HUES48 (cell line): ENCODE results near the gene HCRTR1.
"Not testable (repeated sequence)": the region's sequence is repeated elsewhere in the genome, so short reads cannot be mapped to it uniquely, and the experiment has no call there.

ENCODE experiments used
- H3K27ac ChIP-seq: one replicate; pipeline ENCODE4 v1.7.0; 2013; ENCODE audit warnings: low read depth, low read length, inconsistent platforms
- H3K27me3 ChIP-seq: 2 replicates; pipeline ENCODE4 v1.6.1; 2013; ENCODE audit warnings: mild to moderate bottlenecking, low read length; ENCODE audit not compliant: control insufficient read depth, insufficient read depth
- H3K36me3 ChIP-seq: 2 replicates; pipeline ENCODE4 v1.6.1; 2013; ENCODE audit warnings: low read length; ENCODE audit not compliant: control insufficient read depth, insufficient read depth
- H3K4me1 ChIP-seq: 2 replicates; pipeline ENCODE4 v1.6.1; 2013; ENCODE audit warnings: mild to moderate bottlenecking, low read length; ENCODE audit not compliant: control insufficient read depth, insufficient read depth
- H3K4me3 ChIP-seq: 2 replicates; pipeline ENCODE4 v1.5.1; 2013; ENCODE audit warnings: mild to moderate bottlenecking, low read depth, low read length
- H3K9ac ChIP-seq: 2 replicates; pipeline ENCODE4 v1.6.1; 2013; ENCODE audit warnings: mild to moderate bottlenecking, low read depth, low read length, moderate library complexity
- H3K9me3 ChIP-seq: 2 replicates; pipeline ENCODE4 v1.6.1; 2013; ENCODE audit warnings: low read length; ENCODE audit not compliant: control insufficient read depth, insufficient read depth

HCRTR1 gene

GRCh38 chr1:31583082-31583994 lies 34.2 kb upstream of the HCRTR1 start:
- Histone ChIP-seq H3K27me3 (no peaks in the 10 kb centered on the region; the same call in 1 of the 2 replicates), H3K9ac (no peak overlapping the region), H3K36me3 (no peaks in the 10 kb centered on the region), H3K27ac (no peak overlapping the region), H3K4me3 (no peak overlapping the region), H3K9me3 (no peaks in the 10 kb centered on the region), H3K4me1 (peaks cover 33% of the 10 kb centered on the region)

- Histone ChIP-seq H3K36me3 (no peaks in the 10 kb centered on the region), H3K4me1 (peaks cover 31% of the 10 kb centered on the region), H3K9me3 (no peaks in the 10 kb centered on the region), H3K9ac (no peak overlapping the region), H3K4me3 (no peak overlapping the region), H3K27me3 (peaks cover 3% of the 10 kb centered on the region), H3K27ac (no peak overlapping the region)
These were observed 33.3 kb upstream of the HCRTR1 start for GRCh38 chr1:31583995-31584868.

- H3K36me3 ChIP-seq: no peaks in the 10 kb centered on the region
- peaks cover 22% of the 10 kb centered on the region for H3K4me1 ChIP-seq
- H3K27me3 ChIP-seq: peaks cover 6% of the 10 kb centered on the region
- H3K9ac ChIP-seq: no peak overlapping the region
- H3K9me3 ChIP-seq: no peaks in the 10 kb centered on the region
- H3K27ac ChIP-seq: no peak overlapping the region
- H3K4me3 ChIP-seq: no peak overlapping the region
These were observed 32.4 kb upstream of the HCRTR1 start for GRCh38 chr1:31584869-31585735.

- H3K36me3 ChIP-seq: no peaks in the 10 kb centered on the region
- H3K27me3 ChIP-seq: peaks cover 6% of the 10 kb centered on the region
- no peak overlapping the region for H3K4me3 ChIP-seq
- H3K9ac ChIP-seq: no peak overlapping the region
- no peaks in the 10 kb centered on the region for H3K9me3 ChIP-seq
- no peak overlapping the region for H3K27ac ChIP-seq
- peaks cover 15% of the 10 kb centered on the region for H3K4me1 ChIP-seq
These were observed 31.6 kb upstream of the HCRTR1 start for GRCh38 chr1:31585736-31586365.

GRCh38 chr1:31586376-31587327 lies 30.8 kb upstream of the HCRTR1 start:
- Histone ChIP-seq H3K27ac (no peak overlapping the region), H3K9me3 (no peaks in the 10 kb centered on the region), H3K4me1 (peaks cover 16% of the 10 kb centered on the region), H3K27me3 (peaks cover 6% of the 10 kb centered on the region), H3K9ac (no peak overlapping the region), H3K36me3 (no peaks in the 10 kb centered on the region), H3K4me3 (no peak overlapping the region)

GRCh38 chr1:31587328-31587699 lies 30.2 kb upstream of the HCRTR1 start:
- not testable (repeated sequence) for H3K27me3 ChIP-seq, H3K4me3 ChIP-seq, H3K36me3 ChIP-seq, H3K9ac ChIP-seq, H3K27ac ChIP-seq, H3K9me3 ChIP-seq
- peaks cover 17% of the 10 kb centered on the region for H3K4me1 ChIP-seq

GRCh38 chr1:31587720-31588423 lies 29.6 kb upstream of the HCRTR1 start:
- peaks cover 6% of the 10 kb centered on the region for H3K27me3 ChIP-seq
- no peak overlapping the region for H3K4me3 ChIP-seq
- H3K4me1 ChIP-seq: peaks cover 11% of the 10 kb centered on the region; the same call in 1 of the 2 replicates
- no peaks in the 10 kb centered on the region for H3K36me3 ChIP-seq
- H3K9me3 ChIP-seq: no peaks in the 10 kb centered on the region
- H3K27ac ChIP-seq: no peak overlapping the region
- H3K9ac ChIP-seq: no peak overlapping the region

GRCh38 chr1:31588751-31589515 lies 28.6 kb upstream of the HCRTR1 start:
- Histone ChIP-seq H3K27me3 (peaks cover 6% of the 10 kb centered on the region), H3K36me3 (no peaks in the 10 kb centered on the region), H3K27ac (no peak overlapping the region), H3K9me3 (no peaks in the 10 kb centered on the region), H3K4me3 (peak overlapping the region; percentile 53), H3K9ac (0 out of 2 replicates have a peak overlapping the region, but pooled peaks have one; percentile 51), H3K4me1 (peaks cover 10% of the 10 kb centered on the region; the same call in 1 of the 2 replicates)
